GM19240 (cell line): Measurements from ENCODE around the gene CYB5R2.
"Not testable (repeated sequence)": the region's sequence is repeated elsewhere in the genome, so short reads cannot be mapped to it uniquely, and the experiment has no call there.

Experiments used
- DNase-seq: peaks from one replicate; pipeline ENCODE4 v3.0.0; 2011; ENCODE audit warnings: low spot score; ENCODE audit not compliant: insufficient read length

CYB5R2 gene

GRCh38 chr11:7668911-7669310, 4.4 kb downstream of the CYB5R2 start:
- no peak for DNase-seq

GRCh38 chr11:7668464-7668863, 4.8 kb downstream of the CYB5R2 start:
- DNase-seq, result no peak

GRCh38 chr11:7667460-7667859, 5.8 kb downstream of the CYB5R2 start:
- DNase-seq, result no peak

- DNase-seq, result no peak
Observed at GRCh38 chr11:7666292-7666866, 6.9 kb downstream of the CYB5R2 start.

- peak; percentile 81 for DNase-seq
Observed at GRCh38 chr11:7665473-7666291, 7.6 kb downstream of the CYB5R2 start.

GRCh38 chr11:7664867-7665266, 8.4 kb downstream of the CYB5R2 start:
- no peak for DNase-seq

GRCh38 chr11:7663531-7663930, 9.8 kb downstream of the CYB5R2 start:
- not testable (repeated sequence) for DNase-seq

- no peak for DNase-seq
Observed at GRCh38 chr11:7657306-7658025, 15.8 kb downstream of the CYB5R2 start.

GRCh38 chr11:7656704-7657103, 16.6 kb downstream of the CYB5R2 start:
- DNase-seq, result no peak

- DNase-seq, result no peak
Observed at GRCh38 chr11:7655253-7656217, 17.8 kb downstream of the CYB5R2 start.

- DNase-seq, result no peak
Observed at GRCh38 chr11:7654195-7654705, 19.1 kb downstream of the CYB5R2 start.

GRCh38 chr11:7651700-7652099, 21.6 kb downstream of the CYB5R2 start:
- DNase-seq, result no peak

- DNase-seq, result no peak
Observed at GRCh38 chr11:7651140-7651551, 22.2 kb downstream of the CYB5R2 start.

- DNase-seq, result no peak
Observed at GRCh38 chr11:7648264-7648663, 25.0 kb downstream of the CYB5R2 start.

- DNase-seq, result no peak
Observed at GRCh38 chr11:7646866-7647265, 26.4 kb downstream of the CYB5R2 start.

- DNase-seq, result no peak
Observed at GRCh38 chr11:7645206-7645605, 28.1 kb downstream of the CYB5R2 start.

GRCh38 chr11:7643314-7643713, 30.0 kb downstream of the CYB5R2 start:
- no peak for DNase-seq

GRCh38 chr11:7642747-7643146, 30.6 kb downstream of the CYB5R2 start:
- no peak for DNase-seq

GRCh38 chr11:7640816-7641215, 32.5 kb downstream of the CYB5R2 start:
- DNase-seq, result no peak

GRCh38 chr11:7639643-7640025, 33.7 kb downstream of the CYB5R2 start:
- no peak for DNase-seq
